SK-N-SH treated with all-trans-retinoic acid at 6 μM for 48 hours (cell line): ENCODE results near the gene NRDC.

Experiments
- ATAC-seq: fragments of 200-7000 bp; cut with Tn5 transposase; 3 replicates; pipeline ENCODE4 v1.9.1; 2020; ENCODE audit warnings: mild to moderate bottlenecking, moderate library complexity
- ARNTL ChIP-seq: fragments of 450-650 bp; formaldehyde crosslinking; IDR thresholded peaks from 2 replicates; pipeline ENCODE4 v1.5.0; 2020; ENCODE audit warnings: low read depth, mild to moderate bottlenecking, moderate library complexity, borderline replicate concordance
- BACH2 ChIP-seq: fragments of 250-450 bp; sonication (Bioruptor Pico); IDR thresholded peaks from 2 replicates; pipeline ENCODE4 v1.9.0; 2021; ENCODE audit warnings: mild to moderate bottlenecking, borderline replicate concordance
- CSDC2 ChIP-seq: fragments of 250-450 bp; sonication (Bioruptor Pico); IDR thresholded peaks from 2 replicates; pipeline ENCODE4 v1.5.0; 2020; ENCODE audit warnings: mild to moderate bottlenecking, moderate library complexity
- ESRRG ChIP-seq: fragments of 250-450 bp; sonication (Bioruptor Pico); IDR thresholded peaks from 2 replicates; pipeline ENCODE4 v1.6.1; 2021; ENCODE audit warnings: mild to moderate bottlenecking
- GLIS3 ChIP-seq: fragments of 250-450 bp; sonication (Bioruptor Pico); IDR thresholded peaks from 2 replicates; pipeline ENCODE4 v1.5.0; 2020; ENCODE audit warnings: mild to moderate bottlenecking, moderate library complexity
- ISL1 ChIP-seq: fragments of 250-450 bp; sonication (Bioruptor Pico); IDR thresholded peaks from 2 replicates; pipeline ENCODE4 v2.1.2; 2022; ENCODE audit warnings: mild to moderate bottlenecking, moderate library complexity
- OSR1 ChIP-seq: fragments of 250-450 bp; sonication (Bioruptor Pico); IDR thresholded peaks from 2 replicates; pipeline ENCODE4 v1.8.0; 2022; ENCODE audit warnings: moderate library complexity, mild to moderate bottlenecking, inconsistent platforms
- PATZ1 ChIP-seq: fragments of 250-450 bp; sonication (Bioruptor Pico); IDR thresholded peaks from 2 replicates; pipeline ENCODE4 v1.8.0; 2020; ENCODE audit warnings: mild to moderate bottlenecking, moderate library complexity, borderline replicate concordance
- PPARA ChIP-seq: fragments of 250-450 bp; sonication (Bioruptor Pico); IDR thresholded peaks from 2 replicates; pipeline ENCODE4 v1.5.0; 2020; ENCODE audit warnings: mild to moderate bottlenecking, borderline replicate concordance
- RARB ChIP-seq: fragments of 250-450 bp; sonication (Bioruptor Pico); IDR thresholded peaks from 2 replicates; pipeline ENCODE4 v1.8.0; 2021; ENCODE audit warnings: mild to moderate bottlenecking, moderate library complexity
- TCF4 ChIP-seq: fragments of 250-450 bp; sonication (Bioruptor Pico); IDR thresholded peaks from 2 replicates; pipeline ENCODE4 v1.8.0; 2021; ENCODE audit warnings: mild to moderate bottlenecking, moderate library complexity, borderline replicate concordance
- TOX ChIP-seq: fragments of 250-450 bp; sonication (Bioruptor Pico); IDR thresholded peaks from 2 replicates; pipeline ENCODE4 v1.8.0; 2021; ENCODE audit warnings: mild to moderate bottlenecking, moderate library complexity, borderline replicate concordance
- ZC3H10 ChIP-seq: fragments of 250-450 bp; sonication (Bioruptor Pico); IDR thresholded peaks from 2 replicates; pipeline ENCODE4 v1.5.1; 2021; ENCODE audit warnings: mild to moderate bottlenecking, moderate library complexity
- ZFP3 ChIP-seq: fragments of 250-450 bp; sonication (Bioruptor Pico); IDR thresholded peaks from 2 replicates; pipeline ENCODE4 v1.5.0; 2020; ENCODE audit warnings: mild to moderate bottlenecking, moderate library complexity
- ZFP30 ChIP-seq: fragments of 450-650 bp; formaldehyde crosslinking; IDR thresholded peaks from 2 replicates; pipeline ENCODE4 v1.5.0; 2022; ENCODE audit warnings: mild to moderate bottlenecking, moderate library complexity
- ZNF70 ChIP-seq: fragments of 450-650 bp; formaldehyde crosslinking; IDR thresholded peaks from 2 replicates; pipeline ENCODE4 v1.5.0; 2020; ENCODE audit warnings: mild to moderate bottlenecking, moderate library complexity
- ZNF8 ChIP-seq: fragments of 450-650 bp; formaldehyde crosslinking; IDR thresholded peaks from 2 replicates; pipeline ENCODE4 v1.5.0; 2020; ENCODE audit warnings: mild to moderate bottlenecking, moderate library complexity
- TF ChIP-seq, protein P1 (sequence below): fragments of 250-450 bp; sonication (Bioruptor Pico); IDR thresholded peaks from 2 replicates; pipeline ENCODE4 v1.5.1; 2021; ENCODE audit warnings: mild to moderate bottlenecking, moderate library complexity
- TF ChIP-seq, protein P2 (sequence below): fragments of 250-450 bp; sonication (Bioruptor Pico); IDR thresholded peaks from 2 replicates; pipeline ENCODE4 v1.5.0; 2020; ENCODE audit warnings: mild to moderate bottlenecking, moderate library complexity

NRDC gene

GRCh38 chr1:51908499-51908898 is 30.0 kb upstream of the NRDC start:
- no peak for ATAC-seq

GRCh38 chr1:51907079-51907702 is 28.7 kb upstream of the NRDC start:
- TF ChIP-seq, protein P1, sequence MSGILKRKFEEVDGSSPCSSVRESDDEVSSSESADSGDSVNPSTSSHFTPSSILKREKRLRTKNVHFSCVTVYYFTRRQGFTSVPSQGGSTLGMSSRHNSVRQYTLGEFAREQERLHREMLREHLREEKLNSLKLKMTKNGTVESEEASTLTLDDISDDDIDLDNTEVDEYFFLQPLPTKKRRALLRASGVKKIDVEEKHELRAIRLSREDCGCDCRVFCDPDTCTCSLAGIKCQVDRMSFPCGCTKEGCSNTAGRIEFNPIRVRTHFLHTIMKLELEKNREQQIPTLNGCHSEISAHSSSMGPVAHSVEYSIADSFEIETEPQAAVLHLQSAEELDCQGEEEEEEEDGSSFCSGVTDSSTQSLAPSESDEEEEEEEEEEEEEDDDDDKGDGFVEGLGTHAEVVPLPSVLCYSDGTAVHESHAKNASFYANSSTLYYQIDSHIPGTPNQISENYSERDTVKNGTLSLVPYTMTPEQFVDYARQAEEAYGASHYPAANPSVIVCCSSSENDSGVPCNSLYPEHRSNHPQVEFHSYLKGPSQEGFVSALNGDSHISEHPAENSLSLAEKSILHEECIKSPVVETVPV (CRISPR knock-in tag) = no peak
- TF ChIP-seq ZNF70 (CRISPR knock-in tag) (no peak), ZC3H10 (CRISPR knock-in tag) (no peak), PATZ1 (CRISPR knock-in tag) (no peak), ZFP3 (CRISPR knock-in tag) (no peak), OSR1 (CRISPR knock-in tag) (no peak), PPARA (CRISPR knock-in tag) (no peak), ZFP30 (CRISPR knock-in tag) (no peak), BACH2 (CRISPR knock-in tag) (no peak), ESRRG (CRISPR knock-in tag) (no peak), ARNTL (CRISPR knock-in tag) (no peak), CSDC2 (CRISPR knock-in tag) (no peak)
- ATAC-seq = no peak

More at GRCh38 chr1:51908499-51908898, 30.0 kb upstream of the NRDC start:
- TF ChIP-seq ZNF70 (CRISPR knock-in tag) = no peak
- TF ChIP-seq TCF4 (CRISPR knock-in tag) = no peak
- no peak for TF ChIP-seq ZC3H10 (CRISPR knock-in tag)
- TF ChIP-seq CSDC2 (CRISPR knock-in tag) = no peak
- TF ChIP-seq GLIS3 = no peak
- no peak for TF ChIP-seq TOX (CRISPR knock-in tag)
- no peak for TF ChIP-seq RARB (CRISPR knock-in tag)
- TF ChIP-seq, protein P2, sequence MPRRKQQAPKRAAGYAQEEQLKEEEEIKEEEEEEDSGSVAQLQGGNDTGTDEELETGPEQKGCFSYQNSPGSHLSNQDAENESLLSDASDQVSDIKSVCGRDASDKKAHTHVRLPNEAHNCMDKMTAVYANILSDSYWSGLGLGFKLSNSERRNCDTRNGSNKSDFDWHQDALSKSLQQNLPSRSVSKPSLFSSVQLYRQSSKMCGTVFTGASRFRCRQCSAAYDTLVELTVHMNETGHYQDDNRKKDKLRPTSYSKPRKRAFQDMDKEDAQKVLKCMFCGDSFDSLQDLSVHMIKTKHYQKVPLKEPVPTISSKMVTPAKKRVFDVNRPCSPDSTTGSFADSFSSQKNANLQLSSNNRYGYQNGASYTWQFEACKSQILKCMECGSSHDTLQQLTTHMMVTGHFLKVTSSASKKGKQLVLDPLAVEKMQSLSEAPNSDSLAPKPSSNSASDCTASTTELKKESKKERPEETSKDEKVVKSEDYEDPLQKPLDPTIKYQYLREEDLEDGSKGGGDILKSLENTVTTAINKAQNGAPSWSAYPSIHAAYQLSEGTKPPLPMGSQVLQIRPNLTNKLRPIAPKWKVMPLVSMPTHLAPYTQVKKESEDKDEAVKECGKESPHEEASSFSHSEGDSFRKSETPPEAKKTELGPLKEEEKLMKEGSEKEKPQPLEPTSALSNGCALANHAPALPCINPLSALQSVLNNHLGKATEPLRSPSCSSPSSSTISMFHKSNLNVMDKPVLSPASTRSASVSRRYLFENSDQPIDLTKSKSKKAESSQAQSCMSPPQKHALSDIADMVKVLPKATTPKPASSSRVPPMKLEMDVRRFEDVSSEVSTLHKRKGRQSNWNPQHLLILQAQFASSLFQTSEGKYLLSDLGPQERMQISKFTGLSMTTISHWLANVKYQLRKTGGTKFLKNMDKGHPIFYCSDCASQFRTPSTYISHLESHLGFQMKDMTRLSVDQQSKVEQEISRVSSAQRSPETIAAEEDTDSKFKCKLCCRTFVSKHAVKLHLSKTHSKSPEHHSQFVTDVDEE (CRISPR knock-in tag) = no peak
- no peak for TF ChIP-seq ZNF8 (CRISPR knock-in tag)
- no peak for TF ChIP-seq ISL1 (CRISPR knock-in tag)
- TF ChIP-seq, protein P1 (CRISPR knock-in tag) = no peak
- no peak for TF ChIP-seq ARNTL (CRISPR knock-in tag)
- TF ChIP-seq PPARA (CRISPR knock-in tag) = no peak
- no peak for TF ChIP-seq PATZ1 (CRISPR knock-in tag)
- TF ChIP-seq OSR1 (CRISPR knock-in tag) = no peak
